Measurements from ENCODE around the gene FEZF1. TPM values are rescaled to one million over a fixed set of nuclear protein-coding genes. Genes with fewer than 3 reads are reported as not detected.

FEZF1 gene
- total RNA-seq, 1 donor from 2014 or later: 0.28 TPM

DNA sequence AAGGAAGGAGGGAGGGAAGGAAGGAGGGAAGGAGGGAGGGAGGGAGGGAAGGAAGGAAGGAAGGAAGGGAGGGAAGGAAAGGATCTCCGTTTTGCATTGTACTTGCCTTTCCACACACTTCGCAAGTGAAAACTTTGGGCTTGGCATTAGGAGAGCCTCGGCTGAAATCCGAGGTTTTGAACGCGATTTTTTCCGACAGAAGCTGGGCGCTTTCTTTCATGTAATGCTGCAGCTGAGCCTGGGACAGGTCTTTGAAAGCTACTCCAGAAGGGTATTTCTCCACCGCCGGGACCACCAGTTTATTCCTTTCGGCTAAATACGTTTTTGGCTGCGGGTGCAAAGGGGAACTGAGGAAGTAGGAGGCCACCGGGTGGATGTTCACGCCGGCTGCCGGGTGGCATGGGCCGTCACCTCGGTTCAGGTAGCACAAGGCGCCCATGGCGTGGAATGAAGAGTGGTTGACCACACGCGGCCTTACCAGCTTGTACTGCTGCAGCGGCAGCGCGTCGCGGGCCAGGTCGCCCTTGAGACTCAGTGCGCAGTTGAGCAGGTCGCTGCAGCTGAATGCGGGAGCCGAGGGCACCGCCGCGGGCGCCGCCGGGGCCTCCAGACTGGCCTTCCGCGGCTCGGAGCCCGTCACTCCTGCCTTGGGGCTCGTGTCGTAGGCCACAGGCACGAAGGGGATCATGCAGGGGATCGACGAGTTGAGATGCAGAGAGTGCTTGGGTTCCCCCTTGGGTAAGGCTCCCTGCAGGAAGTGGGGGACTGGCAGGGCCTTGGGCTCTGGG is 825 bp downstream of the FEZF1 start:
- peaks cover 39% of the 10 kb centered on the region for H3K4me1 Mint-ChIP-seq (ENCODE audit: unreplicated experiment)
- peaks cover 39% of the 10 kb centered on the region for H3K27me3 Mint-ChIP-seq (ENCODE audit: unreplicated experiment)
- TF ChIP-seq CTCF (IDR thresholded peaks at IDR 0.05; ENCODE audit: unreplicated experiment): no peak
- peaks cover 9% of the 10 kb centered on the region for H3K36me3 Mint-ChIP-seq (ENCODE audit: low read depth, unreplicated experiment)
- H3K9me3 Mint-ChIP-seq (ENCODE audit: unreplicated experiment): no peaks in the 10 kb centered on the region
- H3K4me3 Mint-ChIP-seq (ENCODE audit: unreplicated experiment): peak overlapping the region; percentile 90
- peak; percentile 34 for DNase-seq (ENCODE audit: low spot score)
- H3K27ac Mint-ChIP-seq (ENCODE audit: unreplicated experiment): no peak overlapping the region

- Mint-ChIP-seq H3K27me3 (ENCODE audit: unreplicated experiment) (peaks cover 39% of the 10 kb centered on the region), H3K9me3 (ENCODE audit: unreplicated experiment) (no peaks in the 10 kb centered on the region), H3K4me1 (ENCODE audit: unreplicated experiment) (peaks cover 39% of the 10 kb centered on the region), H3K36me3 (ENCODE audit: low read depth, unreplicated experiment) (peaks cover 9% of the 10 kb centered on the region), H3K27ac (ENCODE audit: unreplicated experiment) (no peak overlapping the region), H3K4me3 (ENCODE audit: unreplicated experiment) (peak overlapping the region; percentile 17)
- no peak for DNase-seq (ENCODE audit: low spot score)
- TF ChIP-seq CTCF (IDR thresholded peaks at IDR 0.05; ENCODE audit: unreplicated experiment): no peak
Observed at GRCh38 chr7:122302761-122303530, 1.6 kb downstream of the FEZF1 start.

DNA sequence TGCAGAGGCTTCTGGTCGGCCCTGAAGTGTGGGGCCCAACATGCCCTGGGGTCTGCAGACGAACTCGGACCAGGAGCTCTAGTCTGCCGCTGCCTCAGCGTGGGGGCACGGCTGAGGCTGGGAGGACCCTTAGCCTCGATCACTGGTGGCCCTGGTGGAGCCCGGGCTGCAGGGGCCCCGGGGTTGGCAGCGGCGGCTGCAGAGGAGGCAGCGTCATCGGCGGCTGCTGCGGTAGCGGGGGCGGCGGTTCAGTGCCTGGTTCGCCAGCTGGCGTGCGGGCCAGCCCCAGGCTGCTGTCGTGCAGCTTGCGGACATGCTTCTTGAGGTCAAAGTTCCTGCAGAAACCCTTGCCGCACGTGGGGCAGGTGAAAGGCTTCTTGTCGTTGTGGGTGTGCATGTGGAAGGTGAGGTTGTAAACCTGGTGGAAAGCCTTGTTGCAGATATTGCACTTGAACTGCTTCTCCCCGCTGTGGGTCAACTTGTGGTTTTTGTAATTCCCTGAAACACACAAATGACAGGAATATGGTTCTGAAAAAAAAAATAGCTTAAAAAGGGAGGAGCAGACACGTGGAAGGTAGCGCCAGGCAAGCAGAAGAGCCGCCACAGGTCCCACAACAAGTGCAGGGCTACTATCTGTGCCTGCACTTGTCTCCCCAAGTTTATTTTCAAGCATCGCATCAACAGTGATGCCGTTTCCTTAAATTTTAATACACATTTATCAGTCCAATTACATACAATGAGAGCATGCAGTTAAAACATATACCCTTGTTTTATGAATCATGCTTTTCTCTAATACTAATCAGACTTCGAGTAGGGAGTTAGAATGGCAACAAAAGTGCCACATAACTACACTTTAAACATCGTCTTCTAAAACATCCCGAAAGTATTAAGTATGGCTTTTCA is 2.4 kb downstream of the FEZF1 start:
- H3K27ac Mint-ChIP-seq (ENCODE audit: unreplicated experiment): no peak overlapping the region
- H3K4me3 Mint-ChIP-seq (ENCODE audit: unreplicated experiment): no peak overlapping the region
- H3K27me3 Mint-ChIP-seq (ENCODE audit: unreplicated experiment): peaks cover 37% of the 10 kb centered on the region
- DNase-seq (ENCODE audit: low spot score): peak; percentile 32
- peaks cover 9% of the 10 kb centered on the region for H3K36me3 Mint-ChIP-seq (ENCODE audit: low read depth, unreplicated experiment)
- peaks cover 39% of the 10 kb centered on the region for H3K4me1 Mint-ChIP-seq (ENCODE audit: unreplicated experiment)
- H3K9me3 Mint-ChIP-seq (ENCODE audit: unreplicated experiment): no peaks in the 10 kb centered on the region
- TF ChIP-seq CTCF (IDR thresholded peaks at IDR 0.05; ENCODE audit: unreplicated experiment): no peak

- H3K4me3 Mint-ChIP-seq (ENCODE audit: unreplicated experiment): no peak overlapping the region
- H3K27ac Mint-ChIP-seq (ENCODE audit: unreplicated experiment): no peak overlapping the region
Observed at GRCh38 chr7:122300956-122301833, 3.4 kb downstream of the FEZF1 start.

More at GRCh38 chr7:122300956-122301833, 3.4 kb downstream of the FEZF1 start:
- DNase-seq (ENCODE audit: low spot score): no peak
- peaks cover 34% of the 10 kb centered on the region for H3K4me1 Mint-ChIP-seq (ENCODE audit: unreplicated experiment)
- no peaks in the 10 kb centered on the region for H3K9me3 Mint-ChIP-seq (ENCODE audit: unreplicated experiment)
- peaks cover 9% of the 10 kb centered on the region for H3K36me3 Mint-ChIP-seq (ENCODE audit: low read depth, unreplicated experiment)
- no peak for TF ChIP-seq CTCF (IDR thresholded peaks at IDR 0.05; ENCODE audit: unreplicated experiment)
- peaks cover 32% of the 10 kb centered on the region for H3K27me3 Mint-ChIP-seq (ENCODE audit: unreplicated experiment)
